ENCODE results near the gene UVRAG.

The UVRAG gene

DNA sequence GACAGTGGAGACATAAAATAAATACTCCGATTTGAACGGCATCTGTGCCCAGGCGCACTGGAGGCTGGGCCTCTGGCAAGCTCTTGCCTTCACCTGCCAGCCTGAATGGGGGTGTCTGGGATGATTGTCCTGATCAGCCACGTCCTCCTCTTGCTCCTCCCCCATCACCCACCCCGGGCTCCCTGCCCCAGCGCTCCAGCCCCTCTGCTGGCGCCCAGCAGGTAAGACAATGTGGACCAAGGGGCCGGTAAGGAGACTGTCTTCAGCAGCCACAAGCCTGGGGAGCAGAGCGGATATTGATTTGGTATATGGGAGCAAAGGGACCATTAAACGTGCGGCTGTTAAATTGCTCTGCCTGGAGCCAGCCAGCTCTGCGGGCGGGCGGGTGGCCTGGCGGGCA, 366.4 kb downstream of the UVRAG start:
- Histone ChIP-seq H3K4me3 (ENCODE audit: low read depth, low read length) (no peak overlapping the region), H3K36me3 (ENCODE audit: control insufficient read depth, insufficient read depth, low read length) (no peaks in the 10 kb centered on the region), H3K79me2 (no peaks in the 10 kb centered on the region), H3K4me1 (no peaks in the 10 kb centered on the region), H3K27ac (no peak overlapping the region), H2AFZ (no peak overlapping the region), H3K9me3 (ENCODE audit: control insufficient read depth, low read length) (no peaks in the 10 kb centered on the region), H3K9ac (no peak overlapping the region), H3K27me3 (ENCODE audit: control insufficient read depth, insufficient read depth, low read length) (no peaks in the 10 kb centered on the region), H3K4me2 (ENCODE audit: low read length) (no peak overlapping the region)
- TF ChIP-seq, protein P1, sequence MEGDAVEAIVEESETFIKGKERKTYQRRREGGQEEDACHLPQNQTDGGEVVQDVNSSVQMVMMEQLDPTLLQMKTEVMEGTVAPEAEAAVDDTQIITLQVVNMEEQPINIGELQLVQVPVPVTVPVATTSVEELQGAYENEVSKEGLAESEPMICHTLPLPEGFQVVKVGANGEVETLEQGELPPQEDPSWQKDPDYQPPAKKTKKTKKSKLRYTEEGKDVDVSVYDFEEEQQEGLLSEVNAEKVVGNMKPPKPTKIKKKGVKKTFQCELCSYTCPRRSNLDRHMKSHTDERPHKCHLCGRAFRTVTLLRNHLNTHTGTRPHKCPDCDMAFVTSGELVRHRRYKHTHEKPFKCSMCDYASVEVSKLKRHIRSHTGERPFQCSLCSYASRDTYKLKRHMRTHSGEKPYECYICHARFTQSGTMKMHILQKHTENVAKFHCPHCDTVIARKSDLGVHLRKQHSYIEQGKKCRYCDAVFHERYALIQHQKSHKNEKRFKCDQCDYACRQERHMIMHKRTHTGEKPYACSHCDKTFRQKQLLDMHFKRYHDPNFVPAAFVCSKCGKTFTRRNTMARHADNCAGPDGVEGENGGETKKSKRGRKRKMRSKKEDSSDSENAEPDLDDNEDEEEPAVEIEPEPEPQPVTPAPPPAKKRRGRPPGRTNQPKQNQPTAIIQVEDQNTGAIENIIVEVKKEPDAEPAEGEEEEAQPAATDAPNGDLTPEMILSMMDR (IDR thresholded peaks at IDR 0.05), result no peak

DNA sequence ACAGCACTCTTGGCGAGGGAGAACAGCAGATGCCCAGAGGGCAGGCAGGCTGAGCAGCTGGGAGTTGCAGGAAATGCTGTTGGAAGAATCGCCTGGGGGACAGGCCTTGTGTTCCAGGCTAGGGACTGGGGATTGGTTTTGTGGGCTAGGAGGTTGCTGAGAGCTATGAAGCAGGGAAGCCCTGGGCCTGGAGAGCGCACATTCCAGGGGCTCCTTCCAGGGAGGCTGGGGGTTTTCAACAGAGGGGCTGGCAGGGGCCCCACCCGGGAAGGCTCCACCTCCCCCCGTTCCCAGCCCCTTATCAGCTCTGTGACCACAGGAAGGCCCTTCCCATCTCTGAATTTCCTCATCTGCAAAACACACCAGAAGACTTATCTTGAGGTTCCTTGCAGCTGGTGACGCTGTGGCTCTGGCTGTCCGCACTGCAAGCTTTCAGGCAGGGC, 369.6 kb downstream of the UVRAG start:
- Histone ChIP-seq H3K79me2 (no peaks in the 10 kb centered on the region), H3K27me3 (ENCODE audit: control insufficient read depth, insufficient read depth, low read length) (no peaks in the 10 kb centered on the region), H3K4me3 (ENCODE audit: low read depth, low read length) (no peak overlapping the region), H3K36me3 (ENCODE audit: control insufficient read depth, insufficient read depth, low read length) (no peaks in the 10 kb centered on the region), H2AFZ (no peak overlapping the region), H3K27ac (no peak overlapping the region), H3K9ac (no peak overlapping the region), H3K9me3 (ENCODE audit: control insufficient read depth, low read length) (no peaks in the 10 kb centered on the region), H3K4me1 (no peaks in the 10 kb centered on the region), H3K4me2 (ENCODE audit: low read length) (no peak overlapping the region)
- TF ChIP-seq, protein P1 (IDR thresholded peaks at IDR 0.05), result no peak

DNA sequence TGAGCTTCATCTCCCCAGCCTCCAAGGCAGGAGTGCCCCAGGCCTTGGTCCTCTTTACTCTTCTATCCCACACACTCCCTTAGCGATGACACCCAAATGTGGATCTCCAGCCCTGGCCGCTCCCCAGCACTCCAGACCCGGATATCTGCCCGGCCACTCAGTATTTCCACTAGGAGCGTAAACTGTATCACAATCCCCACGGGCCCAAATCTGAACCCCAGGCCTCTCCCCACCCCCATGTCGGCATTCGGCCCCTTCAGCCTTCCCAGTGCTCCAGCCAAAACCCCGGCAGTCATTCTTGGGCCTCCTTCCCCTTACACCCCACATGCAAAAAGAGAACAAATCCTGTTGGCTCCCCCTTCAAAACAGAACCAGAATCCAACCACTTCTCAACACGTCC, 370.5 kb downstream of the UVRAG start:
- no peak overlapping the region for H3K9ac ChIP-seq
- no peak overlapping the region for H3K27ac ChIP-seq
- TF ChIP-seq, protein P1 (IDR thresholded peaks at IDR 0.05), result no peak

DNA sequence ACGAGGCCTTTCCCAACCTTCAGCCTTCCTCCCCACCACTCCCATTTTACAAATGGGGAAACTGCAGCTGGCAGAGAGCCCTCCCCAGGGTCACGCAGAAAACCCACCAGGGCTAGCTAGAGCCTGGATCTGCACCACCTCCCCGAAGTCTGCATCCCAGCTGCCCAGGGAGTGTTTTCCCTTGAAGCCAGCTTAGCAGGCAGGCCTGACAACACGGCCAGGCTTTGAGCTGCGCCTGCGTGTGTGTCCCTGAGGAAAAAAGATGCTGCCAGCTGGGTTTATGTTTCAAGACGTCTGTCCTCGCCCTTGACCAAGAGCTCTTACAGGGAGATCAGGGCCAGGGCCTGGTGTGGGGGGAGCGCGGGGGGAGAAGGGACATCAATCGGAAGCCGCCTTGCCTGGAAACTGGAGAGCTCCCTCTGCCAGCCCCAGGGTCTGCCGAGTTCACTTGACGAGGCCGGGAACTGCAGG, 371.0 kb downstream of the UVRAG start:
- Histone ChIP-seq H3K4me2 (ENCODE audit: low read length) (no peak overlapping the region), H3K4me3 (ENCODE audit: low read depth, low read length) (no peak overlapping the region), H3K79me2 (no peaks in the 10 kb centered on the region), H3K9me3 (ENCODE audit: control insufficient read depth, low read length) (no peaks in the 10 kb centered on the region), H3K27me3 (ENCODE audit: control insufficient read depth, insufficient read depth, low read length) (no peaks in the 10 kb centered on the region), H3K4me1 (no peaks in the 10 kb centered on the region), H3K27ac (no peak overlapping the region), H3K36me3 (ENCODE audit: control insufficient read depth, insufficient read depth, low read length) (no peaks in the 10 kb centered on the region), H3K9ac (no peak overlapping the region), H2AFZ (peak overlapping the region; percentile 7)
- TF ChIP-seq, protein P1 (IDR thresholded peaks at IDR 0.05), result no peak

More for the DNA sequence above, 370.5 kb downstream of the UVRAG start:
- H3K36me3 ChIP-seq (ENCODE audit: control insufficient read depth, insufficient read depth, low read length), result no peaks in the 10 kb centered on the region
- no peaks in the 10 kb centered on the region for H3K27me3 ChIP-seq (ENCODE audit: control insufficient read depth, insufficient read depth, low read length)
- H3K9me3 ChIP-seq (ENCODE audit: control insufficient read depth, low read length), result no peaks in the 10 kb centered on the region
- no peak overlapping the region for H2AFZ ChIP-seq
- H3K4me1 ChIP-seq, result no peaks in the 10 kb centered on the region
- H3K79me2 ChIP-seq, result no peaks in the 10 kb centered on the region
- no peak overlapping the region for H3K4me2 ChIP-seq (ENCODE audit: low read length)
- H3K4me3 ChIP-seq (ENCODE audit: low read depth, low read length), result no peak overlapping the region

DNA sequence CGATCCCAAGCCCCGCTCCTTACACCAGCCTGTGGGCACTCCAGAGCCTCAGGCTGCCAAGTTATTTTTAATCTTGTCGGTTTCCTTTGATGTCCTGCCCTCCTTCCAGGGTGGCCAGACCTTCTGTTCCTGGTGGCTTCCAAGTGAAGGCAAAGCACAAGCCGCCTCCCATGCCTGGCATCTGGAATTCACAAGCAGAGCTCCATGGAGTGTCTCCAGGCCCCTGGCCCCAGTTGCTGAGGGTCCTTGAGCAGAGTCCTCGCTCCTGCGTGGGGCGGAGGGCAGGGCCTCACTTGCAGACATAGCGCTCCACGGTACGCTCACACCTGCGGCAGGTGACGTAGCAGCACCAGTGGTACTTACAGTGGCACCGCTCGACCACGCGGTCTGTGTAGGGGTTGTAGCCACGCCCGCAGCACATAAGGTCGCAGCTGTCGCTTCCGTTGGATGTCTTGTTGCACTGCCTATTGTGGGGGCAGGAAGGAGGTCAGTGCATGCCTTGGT, 371.8 kb downstream of the UVRAG start:
- TF ChIP-seq, protein P1 (IDR thresholded peaks at IDR 0.05), result no peak
- H3K27ac ChIP-seq, result no peak overlapping the region
- no peak overlapping the region for H3K4me3 ChIP-seq (ENCODE audit: low read depth, low read length)
- H3K4me1 ChIP-seq, result no peaks in the 10 kb centered on the region
- no peak overlapping the region for H2AFZ ChIP-seq
- H3K9me3 ChIP-seq (ENCODE audit: control insufficient read depth, low read length), result no peaks in the 10 kb centered on the region
- no peaks in the 10 kb centered on the region for H3K36me3 ChIP-seq (ENCODE audit: control insufficient read depth, insufficient read depth, low read length)
- no peaks in the 10 kb centered on the region for H3K27me3 ChIP-seq (ENCODE audit: control insufficient read depth, insufficient read depth, low read length)
- H3K9ac ChIP-seq, result no peak overlapping the region
- H3K4me2 ChIP-seq (ENCODE audit: low read length), result no peak overlapping the region
- H3K79me2 ChIP-seq, result no peaks in the 10 kb centered on the region

Measured in parathyroid adenoma (tissue), 2 donors.